Endothelial cell of umbilical vein (primary cell): ENCODE measurements around the gene TMEM51. TPM values are rescaled to one million over a fixed set of nuclear protein-coding genes. Genes with fewer than 3 reads are reported as not detected.

Experiments used
- BruUV-seq: library from RNA; stranded (reverse); fragments of 400-500 nt; replicated peaks from 2 replicates; lab custom pipeline; 2021; lab: Mats Ljungman, UMichigan
- CTCF ChIA-PET: fragments of 300-600, 350-600 bp; sonication (Branson Sonifier 250); formaldehyde crosslinking; loops from one replicate; lab custom pipeline; 2021; ENCODE audit warnings: antibody characterized with exemption, inconsistent platforms; lab: Charles Lee
- POLR2A ChIA-PET: fragments of 300-600, 350-600 bp; sonication (Branson Sonifier 250); formaldehyde crosslinking; loops from one replicate; lab custom pipeline; 2021; ENCODE audit warnings: antibody characterized with exemption, inconsistent platforms; lab: Charles Lee
- DNase-seq: peaks from one replicate; pipeline ENCODE4 v3.0.0-alpha.2; 2011; ENCODE audit warnings: low read depth, low spot score
- FAIRE-seq: peaks from 2 replicates; lab custom pipeline; 2011; peaks lifted over from hg19 to GRCh38; lab: Jason Lieb, UNC
- H2AFZ ChIP-seq: 2 replicates; pipeline ENCODE4 v1.6.0; 2012; ENCODE audit warnings: low read depth, low read length, control low read depth, inconsistent platforms
- H3K27ac ChIP-seq: 2 replicates; pipeline ENCODE4 v1.5.1; 2011; ENCODE audit warnings: low read depth, mild to moderate bottlenecking, control low read depth, low read length, moderate library complexity; ENCODE audit not compliant: insufficient read depth
- H3K27me3 ChIP-seq, 2 experiments: 2 replicates each; pipeline versions ENCODE4 v1.6.0 to v1.6.1; 2011; ENCODE audit warnings: low read length in 2 of 2, mixed read lengths in 1 of 2; ENCODE audit not compliant: control insufficient read depth in 2 of 2, insufficient read depth in 2 of 2
- H3K36me3 ChIP-seq, 2 experiments: 2 replicates in 1 of 2; 3 replicates in 1 of 2; pipeline ENCODE4 v1.5.1; 2011; ENCODE audit warnings: low read length in 2 of 2, mild to moderate bottlenecking in 1 of 2, moderate library complexity in 1 of 2; ENCODE audit not compliant: control insufficient read depth in 2 of 2, insufficient read depth in 2 of 2; ENCODE audit errors: extremely low read depth in 1 of 2
- H3K4me1 ChIP-seq: 3 replicates; pipeline ENCODE4 v1.5.1; 2011; ENCODE audit warnings: mild to moderate bottlenecking, low read length; ENCODE audit not compliant: control insufficient read depth, insufficient read depth; ENCODE audit errors: extremely low read depth
- H3K4me2 ChIP-seq: 2 replicates; pipeline ENCODE4 v1.6.1; 2011; ENCODE audit warnings: low read length, control low read depth, mixed read lengths; ENCODE audit not compliant: insufficient read depth
- H3K4me3 ChIP-seq, 3 experiments: fragments of 200-600 bp in 1 of 3; sonication (generic), shearing (Covaris generic) in 1 of 3; replicated peaks in 1 of 3; 2 replicates each; pipeline ENCODE4 v1.5.1; 2011 to 2016; ENCODE audit warnings: control low read depth in 3 of 3, low read length in 3 of 3, mild to moderate bottlenecking in 2 of 3, inconsistent platforms in 1 of 3, low read depth in 1 of 3, moderate library complexity in 1 of 3; ENCODE audit not compliant: insufficient read depth in 1 of 3
- H3K79me2 ChIP-seq: 2 replicates; pipeline ENCODE4 v1.6.0; 2012; ENCODE audit warnings: low read length, inconsistent platforms; ENCODE audit not compliant: control insufficient read depth, insufficient read depth
- H3K9ac ChIP-seq: replicated peaks from 2 replicates; pipeline ENCODE3; 2011; ENCODE audit warnings: low read length, control low read depth; ENCODE audit not compliant: insufficient read depth; ENCODE audit errors: extremely low read depth
- H3K9me1 ChIP-seq: replicated peaks from 3 replicates; pipeline ENCODE4 v1.6.0; 2011; ENCODE audit warnings: mild to moderate bottlenecking, low read length; ENCODE audit not compliant: control insufficient read depth, insufficient read depth; ENCODE audit errors: extremely low read depth
- H3K9me3 ChIP-seq: replicated peaks from 2 replicates; pipeline ENCODE4 v1.5.1; 2012; ENCODE audit warnings: low read length, inconsistent platforms; ENCODE audit not compliant: control insufficient read depth, insufficient read depth
- H4K20me1 ChIP-seq: replicated peaks from 2 replicates; pipeline ENCODE3; 2011; ENCODE audit warnings: mild to moderate bottlenecking, low read length; ENCODE audit not compliant: control insufficient read depth, insufficient read depth; ENCODE audit errors: extremely low read depth
- EZH2 ChIP-seq: IDR thresholded peaks from 2 replicates; pipeline ENCODE4 v1.6.1; 2012; ENCODE audit warnings: borderline replicate concordance, low read depth, mild to moderate bottlenecking, moderate library complexity, low read length, inconsistent platforms; ENCODE audit not compliant: severe bottlenecking
- FOS ChIP-seq: IDR thresholded peaks from 2 replicates; pipeline ENCODE4 v1.6.1; 2011; ENCODE audit warnings: mild to moderate bottlenecking, low read length, moderate library complexity, borderline replicate concordance; ENCODE audit not compliant: insufficient read depth
- GATA2 ChIP-seq: IDR thresholded peaks from 2 replicates; pipeline ENCODE4 v1.7.0; 2011; ENCODE audit warnings: low read depth, mild to moderate bottlenecking, moderate library complexity, mixed read lengths, low read length; ENCODE audit not compliant: insufficient read length, insufficient read depth
- MAX ChIP-seq: IDR thresholded peaks from 2 replicates; pipeline ENCODE4 v1.6.1; 2011; ENCODE audit not compliant: insufficient read depth, insufficient read length
- POLR2A ChIP-seq: IDR thresholded peaks from 2 replicates; pipeline ENCODE4 v1.6.1; 2012; ENCODE audit warnings: low read depth, mild to moderate bottlenecking, control low read depth, low read length
- POLR2AphosphoS5 ChIP-seq: IDR thresholded peaks from 2 replicates; pipeline ENCODE4 v1.6.1; 2012; ENCODE audit warnings: low read depth, mild to moderate bottlenecking, control low read depth, low read length, moderate library complexity; ENCODE audit not compliant: insufficient read depth
- dilution Hi-C: fragments of 300-500 bp; cut with MboI; formaldehyde crosslinking; loops from one replicate; pipeline ENCODE4 v1.15.0; 2019; ENCODE audit warnings: low sequenced_read_pairs; ENCODE audit not compliant: extremely low pct_ligation_motif_present
- intact Hi-C: fragments of 100-400 bp; cut with micrococcal nuclease; formaldehyde crosslinking; loops from one replicate; pipeline ENCODE4 v1.10.0; 2022
- polyA plus RNA-seq, 4 experiments: library from polyadenylated mRNA; depleted of rRNA in 3 of 4; stranded (reverse) in 3 of 4; unstranded in 1 of 4; fragments of >200 nt; gene quantifications; 2 replicates each; pipeline versions ENCODE4 v1.2.1 to v1.2.3, GENCODE V29; 2011 to 2012; ENCODE audit warnings: missing spikeins in 1 of 4
- total RNA-seq: library from RNA; stranded (reverse); gene quantifications from 2 replicates; pipeline ENCODE4 v1.2.3, GENCODE V29; 2021
- TF ChIP-seq, protein P1 (sequence below), 2 donors: IDR thresholded peaks; 1 replicate in 1 of 2; 2 replicates in 1 of 2; pipeline ENCODE4 v1.5.1; 2011; ENCODE audit warnings: low read length in 2 of 2, mild to moderate bottlenecking in 2 of 2, moderate library complexity in 2 of 2, control low read depth in 1 of 2, inconsistent platforms in 1 of 2, low read depth in 1 of 2; ENCODE audit not compliant: insufficient read depth in 1 of 2; ENCODE audit errors: extremely low read depth in 1 of 2

Gene TMEM51
- total and polyA plus RNA-seq, 2 donors (not counting 3 experiments of a cell fraction or from before 2014, with no cell fraction given): 13.7 to 13.9 TPM

DNA sequence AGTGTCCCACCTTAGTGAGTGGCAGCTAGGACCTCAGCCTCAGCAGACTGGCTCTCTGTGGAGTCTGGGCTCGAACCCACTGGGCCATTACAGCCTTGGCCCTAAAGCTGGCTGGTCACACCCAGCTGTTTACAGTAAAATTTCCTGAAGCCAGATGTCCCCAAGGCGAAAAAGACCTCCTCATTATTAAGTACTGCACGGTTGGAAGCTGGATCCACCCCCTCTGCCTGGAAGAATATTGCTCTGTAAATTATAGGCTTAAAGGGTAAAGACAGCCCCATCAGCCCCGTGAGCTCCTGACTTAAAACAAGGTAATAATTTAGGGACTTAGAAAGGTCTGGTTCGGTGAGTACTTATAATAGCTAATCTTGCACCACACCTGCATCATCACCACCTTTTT, 30.3 kb upstream of the TMEM51 start:
- TF ChIP-seq MAX (no peak), POLR2AphosphoS5 (no peak), POLR2A (no peak), EZH2 (no peak), FOS (no peak)
- DNase-seq: no peak
- Histone ChIP-seq H3K4me2 (no peak overlapping the region), H2AFZ (no peak overlapping the region), H3K9me1 (no peaks in the 10 kb centered on the region), H3K4me3 (no peak overlapping the region), H3K9ac (no peak overlapping the region), H3K27ac (no peak overlapping the region), H3K36me3 (no peaks in the 10 kb centered on the region), H3K27me3 (no peaks in the 10 kb centered on the region), H4K20me1 (no peaks in the 10 kb centered on the region), H3K9me3 (no peaks in the 10 kb centered on the region), H3K4me1 (no peaks in the 10 kb centered on the region), H3K79me2 (no peaks in the 10 kb centered on the region)
- ChIA-PET POLR2A (no interaction called here), CTCF (interaction anchor here (0.7 to 1.2 kb wide), 3 partner anchors 10 to 148 kb away, joined by 3 read pairs; no protein-coding TSS in a partner anchor)
- dilution Hi-C loops (no loop called here), intact Hi-C loops (no loop called here)
- no TSS peak for BruUV-seq
- FAIRE-seq: no peak

DNA sequence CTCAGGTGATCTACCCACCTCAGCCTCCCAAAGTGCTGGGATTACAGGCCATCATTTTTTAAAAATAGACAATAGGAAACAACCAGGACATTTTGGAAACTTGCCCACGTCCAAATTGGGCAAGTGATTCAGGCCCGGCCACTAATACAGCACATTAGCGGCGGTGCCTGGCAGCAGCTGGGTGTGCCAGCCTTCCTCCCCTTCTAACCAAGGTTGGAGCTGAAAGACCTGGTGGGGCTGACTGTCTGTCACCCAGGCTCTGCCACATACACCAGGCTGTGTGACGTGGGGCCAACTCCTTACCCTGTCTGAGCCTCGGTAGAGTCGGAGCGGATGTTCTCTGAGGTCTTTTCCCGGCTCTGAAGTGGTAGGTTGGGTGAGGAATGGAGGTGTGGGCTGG, 29.6 kb upstream of the TMEM51 start:
- DNase-seq: no peak
- Histone ChIP-seq H3K9me1 (no peaks in the 10 kb centered on the region), H3K4me2 (no peak overlapping the region), H3K9ac (no peak overlapping the region), H3K36me3 (no peaks in the 10 kb centered on the region), H3K27me3 (no peaks in the 10 kb centered on the region), H4K20me1 (no peaks in the 10 kb centered on the region), H3K79me2 (no peaks in the 10 kb centered on the region), H3K9me3 (no peaks in the 10 kb centered on the region), H3K27ac (no peak overlapping the region), H3K4me1 (no peaks in the 10 kb centered on the region), H2AFZ (no peak overlapping the region), H3K4me3 (no peak overlapping the region)
- intact Hi-C loops (no loop called here), dilution Hi-C loops (no loop called here)
- no peak for TF ChIP-seq GATA2
- TF ChIP-seq MAX: no peak
- TF ChIP-seq FOS: no peak
- TF ChIP-seq, protein P1, sequence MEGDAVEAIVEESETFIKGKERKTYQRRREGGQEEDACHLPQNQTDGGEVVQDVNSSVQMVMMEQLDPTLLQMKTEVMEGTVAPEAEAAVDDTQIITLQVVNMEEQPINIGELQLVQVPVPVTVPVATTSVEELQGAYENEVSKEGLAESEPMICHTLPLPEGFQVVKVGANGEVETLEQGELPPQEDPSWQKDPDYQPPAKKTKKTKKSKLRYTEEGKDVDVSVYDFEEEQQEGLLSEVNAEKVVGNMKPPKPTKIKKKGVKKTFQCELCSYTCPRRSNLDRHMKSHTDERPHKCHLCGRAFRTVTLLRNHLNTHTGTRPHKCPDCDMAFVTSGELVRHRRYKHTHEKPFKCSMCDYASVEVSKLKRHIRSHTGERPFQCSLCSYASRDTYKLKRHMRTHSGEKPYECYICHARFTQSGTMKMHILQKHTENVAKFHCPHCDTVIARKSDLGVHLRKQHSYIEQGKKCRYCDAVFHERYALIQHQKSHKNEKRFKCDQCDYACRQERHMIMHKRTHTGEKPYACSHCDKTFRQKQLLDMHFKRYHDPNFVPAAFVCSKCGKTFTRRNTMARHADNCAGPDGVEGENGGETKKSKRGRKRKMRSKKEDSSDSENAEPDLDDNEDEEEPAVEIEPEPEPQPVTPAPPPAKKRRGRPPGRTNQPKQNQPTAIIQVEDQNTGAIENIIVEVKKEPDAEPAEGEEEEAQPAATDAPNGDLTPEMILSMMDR (IDR thresholded peaks at IDR 0.05; ENCODE audit: extremely low read depth in 1 of 2, insufficient read depth in 1 of 2, low read depth in 1 of 2, low read length in 2 of 2): no peak
- TF ChIP-seq POLR2A: no peak
- TF ChIP-seq POLR2AphosphoS5: no peak
- ChIA-PET POLR2A (no interaction called here), CTCF (interaction anchor here (0.7 kb wide), 1 partner anchor 137 kb away, joined by 3 read pairs; no protein-coding TSS in a partner anchor)
- no peak for FAIRE-seq
- BruUV-seq: no TSS peak
